NT2/D1 (cell line): ENCODE results near the gene TBC1D25.
"Not testable (repeated sequence)": the region's sequence is repeated elsewhere in the genome, so short reads cannot be mapped to it uniquely, and the experiment has no call there.

Source experiments
- DNase-seq: peaks from one replicate; pipeline ENCODE4 v3.0.0-alpha.2; 2011; ENCODE audit warnings: low read depth, low spot score
- H3K27me3 ChIP-seq: 2 replicates; pipeline ENCODE4 v1.6.0; 2011; ENCODE audit warnings: mild to moderate bottlenecking; ENCODE audit not compliant: insufficient read length, insufficient read depth
- H3K36me3 ChIP-seq: 2 replicates; pipeline ENCODE4 v1.6.1; 2011; ENCODE audit warnings: mild to moderate bottlenecking, low read length, mixed read lengths; ENCODE audit not compliant: insufficient read depth, insufficient read length
- H3K4me1 ChIP-seq: 2 replicates; pipeline ENCODE4 v1.5.1; 2011; ENCODE audit not compliant: insufficient read depth, insufficient read length
- H3K4me3 ChIP-seq: 2 replicates; pipeline ENCODE4 v1.5.1; 2011; ENCODE audit warnings: low read depth; ENCODE audit not compliant: insufficient read length
- H3K9ac ChIP-seq: 2 replicates; pipeline ENCODE4 v1.6.0; 2011; ENCODE audit warnings: low read depth; ENCODE audit not compliant: insufficient read length
- H3K9me3 ChIP-seq: 2 replicates; pipeline ENCODE4 v1.5.1; 2011; ENCODE audit warnings: mild to moderate bottlenecking, low read length; ENCODE audit not compliant: insufficient read depth
- SUZ12 ChIP-seq: IDR thresholded peaks from 2 replicates; pipeline ENCODE4 v1.6.1; 2011; ENCODE audit not compliant: insufficient read length, insufficient read depth; ENCODE audit errors: extremely low read depth
- YY1 ChIP-seq: IDR thresholded peaks from 2 replicates; pipeline ENCODE4 v1.6.1; 2011; ENCODE audit not compliant: insufficient read length, insufficient read depth
- ZNF274 ChIP-seq: IDR thresholded peaks from 2 replicates; pipeline ENCODE4 v1.6.1; 2011; ENCODE audit warnings: mild to moderate bottlenecking, low read depth, low read length

The TBC1D25 gene

GRCh38 chrX:48516987-48517386 is 22.5 kb upstream of the TBC1D25 start:
- DNase-seq: no peak
- Histone ChIP-seq H3K36me3 (peaks cover 25% of the 10 kb centered on the region), H3K9me3 (no peaks in the 10 kb centered on the region), H3K4me3 (no peak overlapping the region), H3K9ac (no peak overlapping the region), H3K27me3 (no peaks in the 10 kb centered on the region), H3K4me1 (peaks cover 2% of the 10 kb centered on the region)
- no peak for TF ChIP-seq SUZ12
- no peak for TF ChIP-seq YY1
- no peak for TF ChIP-seq ZNF274

- H3K9ac ChIP-seq, DNase-seq, H3K9me3 ChIP-seq, H3K4me1 ChIP-seq, H3K4me3 ChIP-seq, H3K27me3 ChIP-seq: not testable (repeated sequence)
- H3K36me3 ChIP-seq: peaks cover 18% of the 10 kb centered on the region
Measured at GRCh38 chrX:48519481-48519880, 20.0 kb upstream of the TBC1D25 start.

GRCh38 chrX:48520455-48520854 is 19.1 kb upstream of the TBC1D25 start:
- Histone ChIP-seq H3K9me3 (no peaks in the 10 kb centered on the region), H3K27me3 (no peaks in the 10 kb centered on the region), H3K9ac (no peak overlapping the region), H3K4me3 (no peak overlapping the region), H3K36me3 (peaks cover 20% of the 10 kb centered on the region), H3K4me1 (peaks cover 4% of the 10 kb centered on the region)
- TF ChIP-seq SUZ12 (no peak), ZNF274 (no peak), YY1 (no peak)
- DNase-seq: no peak

- H3K36me3 ChIP-seq: peaks cover 21% of the 10 kb centered on the region
- H3K27me3 ChIP-seq: no peaks in the 10 kb centered on the region
- peaks cover 4% of the 10 kb centered on the region for H3K4me1 ChIP-seq
- H3K9ac ChIP-seq: peak overlapping the region; percentile 95
- H3K9me3 ChIP-seq: no peaks in the 10 kb centered on the region
- no peak for DNase-seq
- peak overlapping the region; percentile 42 for H3K4me3 ChIP-seq
- no peak for TF ChIP-seq YY1
- no peak for TF ChIP-seq SUZ12
- no peak for TF ChIP-seq ZNF274
Measured at GRCh38 chrX:48520976-48521352, 18.6 kb upstream of the TBC1D25 start.

- peaks cover 26% of the 10 kb centered on the region for H3K36me3 ChIP-seq
- H3K4me1 ChIP-seq: peaks cover 4% of the 10 kb centered on the region
- H3K9me3 ChIP-seq: no peaks in the 10 kb centered on the region
- H3K27me3 ChIP-seq: no peaks in the 10 kb centered on the region
- peak within 1 kb of the TSS; percentile 89 for H3K4me3 ChIP-seq
- TF ChIP-seq ZNF274: no peak
- peak; percentile 18 for TF ChIP-seq YY1
- H3K9ac ChIP-seq: peak within 1 kb of the TSS; percentile 95
- DNase-seq: peak; percentile 86
Measured at GRCh38 chrX:48521353-48522243, 17.9 kb upstream of the TBC1D25 start, which contains the start of gene EBP. Gene EBP (plus strand): TSS chrX:48521808. CDS start chrX:48523772, 1,964 bp downstream.

- no peaks in the 10 kb centered on the region for H3K27me3 ChIP-seq
- peaks cover 3% of the 10 kb centered on the region for H3K4me1 ChIP-seq
- H3K36me3 ChIP-seq: peaks cover 28% of the 10 kb centered on the region
- no peak for TF ChIP-seq ZNF274
- TF ChIP-seq YY1: no peak
- TF ChIP-seq SUZ12: no peak
- no peaks in the 10 kb centered on the region for H3K9me3 ChIP-seq
- peak overlapping the region; percentile 95 for H3K9ac ChIP-seq
- peak overlapping the region; percentile 89 for H3K4me3 ChIP-seq
- no peak for DNase-seq
Measured at GRCh38 chrX:48522291-48522690, 17.2 kb upstream of the TBC1D25 start.

- DNase-seq: no peak
- Histone ChIP-seq H3K36me3 (peaks cover 42% of the 10 kb centered on the region), H3K4me1 (peaks cover 3% of the 10 kb centered on the region), H3K9me3 (no peaks in the 10 kb centered on the region), H3K9ac (peak overlapping the region; percentile 56), H3K27me3 (no peaks in the 10 kb centered on the region), H3K4me3 (no peak overlapping the region)
- no peak for TF ChIP-seq YY1
- no peak for TF ChIP-seq SUZ12
- TF ChIP-seq ZNF274: no peak
Measured at GRCh38 chrX:48523682-48524081, 15.8 kb upstream of the TBC1D25 start.

GRCh38 chrX:48525853-48526252 is 13.7 kb upstream of the TBC1D25 start:
- peaks cover 56% of the 10 kb centered on the region for H3K36me3 ChIP-seq
- not testable (repeated sequence) for H3K4me3 ChIP-seq, DNase-seq, H3K27me3 ChIP-seq, H3K4me1 ChIP-seq, H3K9me3 ChIP-seq, H3K9ac ChIP-seq
